ENCODE data around the gene PRR20E.
"Not testable (repeated sequence)": the region's sequence is repeated elsewhere in the genome, so short reads cannot be mapped to it uniquely, and the experiment has no call there.

PRR20E gene

DNA sequence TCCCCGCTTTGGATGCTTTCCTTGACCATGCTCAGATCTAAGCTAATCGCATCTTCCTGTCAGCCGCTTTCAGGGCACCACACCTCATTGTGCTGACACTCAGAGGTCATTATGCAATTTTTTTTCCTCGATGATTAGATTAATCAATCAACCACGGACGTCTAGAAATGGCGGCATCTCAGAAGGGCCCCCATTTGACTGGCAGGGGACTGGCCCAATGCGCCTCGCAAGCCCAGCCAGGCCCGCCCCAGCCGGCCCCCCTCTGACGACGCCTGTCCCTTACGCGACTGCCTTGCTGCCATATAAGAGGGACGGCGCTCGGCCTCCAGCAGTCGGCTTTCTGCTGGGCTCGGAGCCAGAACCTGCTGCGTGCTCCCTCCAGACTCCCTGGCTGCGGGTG is at the start of gene PRR20E:
Gene PRR20E, plus strand, starts transcription at position 301 of the 400 bp plus-strand sequence. CDS start 387 bp downstream, outside the sequence.
- DNase-seq (ENCODE audit: low read depth): not testable (repeated sequence)

DNA sequence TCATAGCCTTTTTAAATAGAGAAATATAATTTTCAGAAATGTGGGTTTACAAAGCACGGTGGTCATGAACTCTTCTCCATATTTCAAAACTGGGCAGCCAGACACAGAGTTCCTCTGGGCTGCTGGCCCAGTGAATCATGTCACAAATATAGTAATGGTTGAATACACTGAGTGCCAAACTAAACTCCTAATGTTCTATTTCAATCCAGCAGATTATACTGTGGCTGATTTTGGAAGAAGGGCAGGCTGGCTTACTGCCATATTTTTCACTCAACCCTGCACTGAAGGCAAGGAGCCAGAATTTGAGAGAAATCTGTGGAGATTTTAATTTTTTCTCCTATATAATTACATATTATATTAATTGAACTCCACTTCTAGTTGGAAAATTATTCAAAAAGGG is 43.3 kb upstream of the PRR20E start:
- no peak for DNase-seq (ENCODE audit: low read depth)

DNA sequence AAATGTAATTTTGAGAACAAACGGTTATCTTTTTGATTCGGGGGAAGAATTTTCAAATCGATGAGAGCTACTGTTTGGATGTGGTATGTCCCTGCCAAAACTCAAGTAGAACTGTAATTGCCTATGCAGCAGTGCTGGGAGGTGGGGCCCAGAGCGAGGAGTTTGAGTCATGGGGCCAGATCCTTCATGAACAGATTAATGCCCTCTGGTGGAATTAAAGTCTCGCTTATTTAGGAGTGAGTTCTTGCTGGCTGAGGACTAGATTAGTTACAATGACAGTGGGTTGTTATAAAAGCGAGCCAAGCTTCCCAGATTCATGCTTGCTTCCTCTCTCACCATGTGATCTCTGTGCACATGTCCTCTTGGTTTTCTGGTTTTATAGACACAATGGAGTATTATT is 38.1 kb upstream of the PRR20E start:
- no peak for DNase-seq (ENCODE audit: low read depth)

DNA sequence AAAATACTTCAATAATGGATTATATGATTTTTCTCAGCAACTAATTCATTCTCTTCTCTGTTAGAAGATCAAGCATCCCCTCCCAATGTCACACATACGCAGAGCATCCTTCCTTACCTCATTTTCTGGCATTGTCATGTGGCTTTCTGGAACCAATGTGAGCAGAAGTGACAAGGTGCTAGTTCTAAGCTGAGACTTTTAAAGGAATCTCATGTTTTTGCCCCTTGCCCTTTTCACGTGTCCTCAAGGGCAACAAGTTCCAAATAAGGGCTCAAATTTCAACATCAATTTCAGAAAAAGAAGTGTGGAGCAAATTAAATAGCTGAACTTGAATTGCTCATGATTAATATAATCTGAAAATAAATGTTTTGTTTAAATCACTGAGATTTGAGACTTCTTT is 30.9 kb upstream of the PRR20E start:
- no peak for DNase-seq (ENCODE audit: low read depth)

DNA sequence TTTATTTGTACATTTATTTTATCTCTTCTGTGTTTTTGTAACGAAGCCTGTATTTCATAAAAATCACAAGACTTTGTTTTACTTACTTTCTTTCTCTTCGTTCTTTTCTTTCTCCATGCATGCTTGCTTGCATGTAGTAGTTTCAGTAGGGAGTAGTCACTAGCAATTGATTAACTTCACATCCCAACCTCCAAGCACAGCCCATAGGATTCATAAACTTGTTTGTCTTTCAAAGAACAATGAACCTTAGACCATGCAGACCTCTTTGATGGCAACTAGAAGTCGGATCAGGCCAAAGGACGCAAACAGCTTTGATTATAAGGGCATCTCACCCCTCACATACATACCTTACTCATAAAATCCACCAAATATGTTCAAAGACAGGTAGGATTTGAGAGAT is 29.4 kb upstream of the PRR20E start:
- no peak for DNase-seq (ENCODE audit: low read depth)

DNA sequence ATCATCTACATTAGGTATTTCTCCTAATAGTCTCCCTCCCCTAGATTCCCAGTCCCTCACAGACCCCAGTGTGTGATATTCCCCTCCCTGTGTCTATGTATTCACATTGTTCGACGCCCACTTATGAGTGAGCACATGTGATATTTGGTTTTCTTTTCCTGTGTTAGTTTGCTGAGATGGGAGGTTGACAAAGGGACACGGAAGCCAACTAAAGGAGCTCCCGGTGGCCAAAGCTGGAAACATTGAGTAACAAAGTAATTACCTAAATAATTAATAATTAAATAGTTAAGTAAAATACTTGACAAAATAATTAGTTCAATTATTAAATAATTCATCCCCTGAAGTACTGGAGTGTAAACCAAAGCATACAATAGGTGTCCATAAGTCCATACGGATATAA is 28.0 kb upstream of the PRR20E start:
- DNase-seq (ENCODE audit: low read depth): no peak

DNA sequence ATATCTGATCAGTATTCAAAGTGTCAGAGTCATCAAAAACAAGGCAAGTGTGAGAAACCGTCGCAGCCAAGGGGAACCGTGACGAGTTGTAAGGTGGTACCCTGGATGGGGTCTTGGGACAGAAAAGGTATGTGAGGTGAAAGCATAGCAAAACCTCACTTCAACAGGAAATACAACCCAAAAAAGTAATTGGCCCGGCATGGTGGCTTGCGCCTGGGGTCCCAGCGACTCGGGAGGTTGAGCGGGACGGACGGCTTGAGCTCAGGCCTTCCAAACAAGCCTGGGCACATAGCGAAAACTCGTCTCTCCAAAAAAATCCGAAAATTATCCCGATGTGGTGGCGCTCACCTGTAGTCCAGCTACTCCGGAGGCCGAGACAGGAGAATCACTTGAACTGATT is 27.2 kb upstream of the PRR20E start:
- DNase-seq (ENCODE audit: low read depth): not testable (repeated sequence)

DNA sequence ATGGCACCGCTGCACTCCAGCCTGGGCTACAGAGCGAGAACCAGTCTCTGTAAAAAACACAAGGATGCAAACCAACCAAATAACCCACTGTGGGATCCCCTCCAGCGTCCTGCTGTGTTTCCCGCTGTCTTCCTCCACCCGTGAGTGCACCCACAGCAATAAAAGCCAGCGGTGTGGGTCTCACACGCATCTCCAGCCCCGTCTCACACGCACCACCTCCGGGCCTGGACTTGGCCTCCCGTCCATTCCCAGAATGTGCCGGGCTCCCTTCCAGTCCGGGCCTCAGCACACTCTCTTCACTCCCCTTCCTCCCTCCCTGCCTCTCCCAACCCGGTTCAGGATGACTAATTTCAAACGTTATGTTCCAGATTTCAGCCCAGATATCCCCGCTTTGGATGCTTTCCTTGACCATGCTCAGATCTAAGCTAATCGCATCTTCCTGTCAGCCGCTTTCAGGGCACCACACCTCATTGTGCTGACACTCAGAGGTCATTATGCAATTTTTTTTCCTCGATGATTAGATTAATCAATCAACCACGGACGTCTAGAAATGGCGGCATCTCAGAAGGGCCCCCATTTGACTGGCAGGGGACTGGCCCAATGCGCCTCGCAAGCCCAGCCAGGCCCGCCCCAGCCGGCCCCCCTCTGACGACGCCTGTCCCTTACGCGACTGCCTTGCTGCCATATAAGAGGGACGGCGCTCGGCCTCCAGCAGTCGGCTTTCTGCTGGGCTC is 26.6 kb upstream of the PRR20E start, which contains the start of gene PRR20A:
Gene PRR20A, plus strand, starts transcription at position 684 of the 734 bp plus-strand sequence. CDS start 387 bp downstream, outside the sequence.
- DNase-seq (ENCODE audit: low read depth): not testable (repeated sequence)

DNA sequence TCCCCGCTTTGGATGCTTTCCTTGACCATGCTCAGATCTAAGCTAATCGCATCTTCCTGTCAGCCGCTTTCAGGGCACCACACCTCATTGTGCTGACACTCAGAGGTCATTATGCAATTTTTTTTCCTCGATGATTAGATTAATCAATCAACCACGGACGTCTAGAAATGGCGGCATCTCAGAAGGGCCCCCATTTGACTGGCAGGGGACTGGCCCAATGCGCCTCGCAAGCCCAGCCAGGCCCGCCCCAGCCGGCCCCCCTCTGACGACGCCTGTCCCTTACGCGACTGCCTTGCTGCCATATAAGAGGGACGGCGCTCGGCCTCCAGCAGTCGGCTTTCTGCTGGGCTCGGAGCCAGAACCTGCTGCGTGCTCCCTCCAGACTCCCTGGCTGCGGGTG is 19.8 kb upstream of the PRR20E start, which contains the start of gene PRR20B:
Gene PRR20B, plus strand, starts transcription at position 301 of the 400 bp plus-strand sequence. CDS start 387 bp downstream, outside the sequence.
- not testable (repeated sequence) for DNase-seq (ENCODE audit: low read depth)

DNA sequence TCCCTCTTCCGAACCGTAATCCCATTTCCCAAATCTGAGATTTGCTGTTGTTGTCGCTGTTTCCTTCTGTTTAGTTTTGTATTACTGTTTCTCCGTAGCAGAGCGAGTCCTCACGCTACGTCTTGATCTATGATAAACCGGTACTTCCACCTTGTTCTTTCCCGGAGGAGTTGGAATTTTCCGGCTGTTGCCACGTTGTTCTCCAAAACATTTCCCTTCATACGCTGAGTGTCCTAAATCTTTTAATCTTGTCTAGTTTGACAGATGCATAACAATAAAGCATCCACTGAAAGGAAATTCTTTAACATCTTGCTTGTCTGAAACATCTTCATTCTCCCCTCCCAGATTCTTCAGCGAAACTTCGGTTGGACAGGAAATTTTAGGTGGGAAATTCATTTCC is 18.9 kb upstream of the PRR20E start:
- not testable (repeated sequence) for DNase-seq (ENCODE audit: low read depth)

DNA sequence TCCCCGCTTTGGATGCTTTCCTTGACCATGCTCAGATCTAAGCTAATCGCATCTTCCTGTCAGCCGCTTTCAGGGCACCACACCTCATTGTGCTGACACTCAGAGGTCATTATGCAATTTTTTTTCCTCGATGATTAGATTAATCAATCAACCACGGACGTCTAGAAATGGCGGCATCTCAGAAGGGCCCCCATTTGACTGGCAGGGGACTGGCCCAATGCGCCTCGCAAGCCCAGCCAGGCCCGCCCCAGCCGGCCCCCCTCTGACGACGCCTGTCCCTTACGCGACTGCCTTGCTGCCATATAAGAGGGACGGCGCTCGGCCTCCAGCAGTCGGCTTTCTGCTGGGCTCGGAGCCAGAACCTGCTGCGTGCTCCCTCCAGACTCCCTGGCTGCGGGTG is 13.2 kb upstream of the PRR20E start, which contains the start of gene PRR20C:
Gene PRR20C, plus strand, starts transcription at position 301 of the 400 bp plus-strand sequence. CDS start 387 bp downstream, outside the sequence.
- DNase-seq (ENCODE audit: low read depth): not testable (repeated sequence)

DNA sequence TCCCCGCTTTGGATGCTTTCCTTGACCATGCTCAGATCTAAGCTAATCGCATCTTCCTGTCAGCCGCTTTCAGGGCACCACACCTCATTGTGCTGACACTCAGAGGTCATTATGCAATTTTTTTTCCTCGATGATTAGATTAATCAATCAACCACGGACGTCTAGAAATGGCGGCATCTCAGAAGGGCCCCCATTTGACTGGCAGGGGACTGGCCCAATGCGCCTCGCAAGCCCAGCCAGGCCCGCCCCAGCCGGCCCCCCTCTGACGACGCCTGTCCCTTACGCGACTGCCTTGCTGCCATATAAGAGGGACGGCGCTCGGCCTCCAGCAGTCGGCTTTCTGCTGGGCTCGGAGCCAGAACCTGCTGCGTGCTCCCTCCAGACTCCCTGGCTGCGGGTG is 6.7 kb upstream of the PRR20E start, which contains the start of gene PRR20D:
Gene PRR20D, plus strand, starts transcription at position 301 of the 400 bp plus-strand sequence. CDS start 387 bp downstream, outside the sequence.
- not testable (repeated sequence) for DNase-seq (ENCODE audit: low read depth)

DNA sequence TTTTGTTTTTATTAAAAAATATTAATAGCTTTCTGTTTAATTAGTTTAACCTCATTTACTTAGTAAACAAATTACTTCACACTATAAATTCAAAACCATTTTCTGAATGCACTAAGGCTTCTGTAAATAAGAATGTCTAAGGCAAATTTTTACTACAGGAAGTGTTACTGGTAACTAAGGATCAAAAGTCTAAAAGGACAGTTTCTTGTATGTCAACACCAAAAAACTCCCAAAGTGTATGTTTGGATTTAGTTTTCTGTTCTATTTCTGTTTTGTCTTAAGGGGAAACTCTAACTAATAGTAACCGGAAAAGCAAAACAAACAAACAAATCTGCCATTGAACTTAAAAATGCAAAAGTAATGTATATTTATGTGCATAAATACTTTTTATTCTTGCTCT is 24.7 kb downstream of the PRR20E start:
- no peak for DNase-seq (ENCODE audit: low read depth)

DNA sequence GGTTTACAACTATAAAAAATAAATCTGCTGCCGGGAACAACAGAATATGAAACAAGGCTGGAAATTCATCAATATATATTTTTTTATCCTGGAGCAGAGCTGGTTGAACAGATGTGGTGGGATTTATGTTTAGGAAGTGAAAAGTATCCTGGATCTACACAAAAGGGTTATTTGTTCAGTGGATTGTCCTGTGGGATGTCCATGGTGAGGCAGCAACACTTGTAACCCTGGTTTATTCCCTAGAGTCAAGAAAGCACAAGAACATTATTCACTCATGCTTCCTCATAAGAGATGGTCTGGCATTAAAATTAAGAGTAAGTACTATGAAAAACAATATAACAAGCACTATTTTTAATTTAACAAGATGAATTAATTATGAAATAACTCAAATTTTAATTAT is 46.0 kb downstream of the PRR20E start:
- DNase-seq (ENCODE audit: low read depth): no peak
